Esophagus squamous epithelium (tissue), 5 donors: ENCODE results near the gene TRIM62. TPM values are rescaled to one million over a fixed set of nuclear protein-coding genes. Genes with fewer than 3 reads are reported as not detected.
"Not testable (repeated sequence)": the region's sequence is repeated elsewhere in the genome, so short reads cannot be mapped to it uniquely, and the experiment has no call there.

Experiments used
- DNase-seq: peaks from one replicate; lab custom pipeline; 2025; lab: John Stamatoyannopoulos, UW
- H3K27ac ChIP-seq, 4 donors: fragments of 200-600 bp; sonication (generic); one replicate each; pipeline ENCODE4 v1.5.1; 2016 to 2019; ENCODE audit warnings: mild to moderate bottlenecking in 1 of 4
- H3K27me3 ChIP-seq, 4 donors: fragments of 200-600 bp; sonication (generic); 1 replicate in 3 of 4; 2 replicates in 1 of 4; pipeline versions ENCODE4 v1.5.1 to v1.6.0; 2017 to 2021; ENCODE audit warnings: antibody characterized with exemption in 1 of 4
- H3K36me3 ChIP-seq, 3 donors: fragments of 200-600 bp; sonication (generic); one replicate each; pipeline ENCODE4 v1.5.1; 2016 to 2019
- H3K4me1 ChIP-seq, 3 donors: fragments of 200-600 bp; sonication (generic); one replicate each; pipeline ENCODE4 v1.5.1; 2017 to 2019
- H3K4me3 ChIP-seq, 4 donors: fragments of 200-600 bp; sonication (generic); 1 replicate in 3 of 4; 2 replicates in 1 of 4; pipeline ENCODE4 v1.5.1; 2016 to 2019; ENCODE audit warnings: mild to moderate bottlenecking in 2 of 4, moderate library complexity in 1 of 4
- H3K9me3 ChIP-seq, 3 donors: fragments of 200-600 bp; sonication (generic); one replicate each; pipeline ENCODE4 v1.5.1; 2016 to 2019
- CTCF ChIP-seq, 6 experiments: fragments of 450-650 bp in 4 of 6; fragments of 200-600 bp in 2 of 6; sonication (generic) in 2 of 6; IDR thresholded peaks; one replicate each; pipeline ENCODE4 v1.5.1; 2016 to 2019; ENCODE audit warnings: antibody characterized with exemption in 6 of 6, mild to moderate bottlenecking in 4 of 6, moderate library complexity in 4 of 6
- POLR2A ChIP-seq, 4 donors: fragments of 450-650 bp; IDR thresholded peaks; one replicate each; pipeline ENCODE4 v1.6.1; 2017; ENCODE audit warnings: antibody characterized with exemption in 4 of 4, mild to moderate bottlenecking in 4 of 4, moderate library complexity in 3 of 4
- WGBS, 2 donors: methylation state at CpG; one replicate each; pipeline ENCODE4 v1.1.5; 2018; 5-methylcytosine and 5-hydroxymethylcytosine counted together
- intact Hi-C: fragments of 100-400 bp; cut with DNase I; formaldehyde crosslinking; loops from one replicate; pipeline ENCODE4 v1.15.0; 2022
- total RNA-seq, 4 donors: library from RNA; depleted of rRNA; stranded (reverse); fragments of >200 nt; gene quantifications; one replicate each; pipeline ENCODE4 v1.1.0, GENCODE V29; 2016
- donor health status: DM: yes; HTN: yes; CAD: no.

The TRIM62 gene
- total RNA-seq, 4 donors from 2014 or later: 5.4 to 17.7 (median 8.0) TPM

GRCh38 chr1:33127001-33127823 lies 54.6 kb downstream of the TRIM62 start:
- H3K27ac ChIP-seq: peak overlapping the region; percentile 74 to 93 (median 90)
- intact Hi-C loops: no loop called here
- WGBS, 2 donors: 2 to 4% methylated on average over 5 to 24 of the region's 44 CpGs

DNA sequence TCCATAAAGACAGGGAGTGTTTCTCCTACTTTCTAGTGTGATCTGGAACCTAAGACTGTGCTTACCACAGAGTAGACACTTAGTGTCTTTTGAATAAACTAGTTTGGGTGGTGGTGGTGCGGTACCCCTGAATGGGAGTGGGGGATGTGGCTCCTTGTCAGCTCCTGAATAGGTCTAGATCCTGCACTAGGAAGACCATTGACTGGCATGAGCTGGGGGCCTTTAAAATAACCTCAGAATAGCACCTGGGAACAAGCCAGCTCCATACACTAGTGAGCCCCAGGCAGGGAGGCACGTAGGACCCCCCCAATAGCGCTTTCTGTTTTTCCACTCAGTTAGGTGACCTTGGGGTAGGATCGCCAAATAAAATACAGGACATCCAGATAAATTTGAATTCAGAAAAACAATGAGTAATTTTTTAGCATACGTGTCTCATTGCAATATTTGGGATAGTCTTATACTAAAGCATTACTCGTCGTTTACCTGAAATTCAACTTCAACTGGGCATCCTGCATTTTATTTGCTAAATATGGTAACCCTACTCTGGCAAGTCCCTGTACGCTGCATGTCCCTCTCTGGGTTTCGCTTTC lies 55.3 kb downstream of the TRIM62 start:
- intact Hi-C loops: no loop called here
- WGBS, 2 donors: 26 to 29% methylated on average over 9 of the region's 9 CpGs
- Histone ChIP-seq H3K27me3 (no peaks in the 10 kb centered on the region), H3K4me3 (peak overlapping the region; percentile 53 to 79 (median 73)), H3K9me3 (no peaks in the 10 kb centered on the region), H3K36me3 (no peaks in the 10 kb centered on the region), H3K4me1 (peaks cover 5 to 64% (median 18%) of the 10 kb centered on the region in 3 donors), H3K27ac (peak overlapping the region; percentile 74 to 93 (median 90))
- no peak for TF ChIP-seq CTCF (IDR thresholded peaks at IDR 0.05)
- TF ChIP-seq POLR2A (IDR thresholded peaks at IDR 0.05): no peak
- no peak for DNase-seq

More at GRCh38 chr1:33127001-33127823, 54.6 kb downstream of the TRIM62 start:
- H3K4me1 ChIP-seq: peaks cover 5 to 64% (median 18%) of the 10 kb centered on the region in 3 donors
- H3K9me3 ChIP-seq: no peaks in the 10 kb centered on the region
- H3K27me3 ChIP-seq: no peaks in the 10 kb centered on the region
- DNase-seq: peak; percentile 97
- H3K4me3 ChIP-seq: peak overlapping the region; percentile 53 to 79 (median 73)
- TF ChIP-seq CTCF (IDR thresholded peaks at IDR 0.05): peak; percentile 78 to 99 (median 95)
- peak in 1 of 4 donors; percentile 37 for TF ChIP-seq POLR2A (IDR thresholded peaks at IDR 0.05)
- H3K36me3 ChIP-seq: no peaks in the 10 kb centered on the region

GRCh38 chr1:33124647-33125046 lies 57.2 kb downstream of the TRIM62 start:
- H3K4me3 ChIP-seq, intact Hi-C loops, H3K9me3 ChIP-seq, H3K27me3 ChIP-seq, DNase-seq, H3K27ac ChIP-seq, H3K36me3 ChIP-seq: not testable (repeated sequence)
- H3K4me1 ChIP-seq: peaks cover 5 to 66% (median 18%) of the 10 kb centered on the region in 3 donors
- 87 to 95% methylated on average over 3 to 4 of the region's 4 CpGs for WGBS, 2 donors

GRCh38 chr1:33123266-33123665 lies 58.6 kb downstream of the TRIM62 start:
- TF ChIP-seq POLR2A (IDR thresholded peaks at IDR 0.05): no peak
- no peak for TF ChIP-seq CTCF (IDR thresholded peaks at IDR 0.05)
- intact Hi-C loops: no loop called here
- no peak overlapping the region for H3K4me3 ChIP-seq
- no peak for DNase-seq
- H3K36me3 ChIP-seq: no peaks in the 10 kb centered on the region
- no peaks in the 10 kb centered on the region for H3K9me3 ChIP-seq
- H3K27me3 ChIP-seq: no peaks in the 10 kb centered on the region
- WGBS, 2 donors: 36 to 45% methylated on average over 3 of the region's 3 CpGs
- peak overlapping the region in 1 of 4 donors; percentile 17 for H3K27ac ChIP-seq
- H3K4me1 ChIP-seq: peaks cover 5 to 55% (median 15%) of the 10 kb centered on the region in 3 donors

GRCh38 chr1:33122483-33123178 lies 59.2 kb downstream of the TRIM62 start:
- 79 to 84% methylated on average over 7 of the region's 7 CpGs for WGBS, 2 donors
- intact Hi-C loops: no loop called here
- Histone ChIP-seq H3K4me3 (no peak overlapping the region), H3K27me3 (no peaks in the 10 kb centered on the region), H3K36me3 (no peaks in the 10 kb centered on the region), H3K9me3 (no peaks in the 10 kb centered on the region), H3K4me1 (peaks cover 5 to 48% (median 9%) of the 10 kb centered on the region in 3 donors), H3K27ac (peak overlapping the region in 1 of 4 donors; percentile 17)
- TF ChIP-seq POLR2A (IDR thresholded peaks at IDR 0.05): no peak
- no peak for TF ChIP-seq CTCF (IDR thresholded peaks at IDR 0.05)
- no peak for DNase-seq
